ENCODE results near the gene OTUD7B.
"Not testable (repeated sequence)": the region's sequence is repeated elsewhere in the genome, so short reads cannot be mapped to it uniquely, and the experiment has no call there.

The OTUD7B gene

GRCh38 chr1:150055507-150055906 lies 45.0 kb upstream of the OTUD7B start:
- H3K4me1 ChIP-seq (ENCODE audit: control insufficient read depth, insufficient read depth, low read length); POLR2A ChIA-PET; H3K27ac ChIP-seq (ENCODE audit: extremely low read depth, low read depth, low read length); H3K9me3 ChIP-seq (ENCODE audit: control insufficient read depth, insufficient read depth, low read depth, low read length); H3K4me3 ChIP-seq (ENCODE audit: low read depth, low read length); H3K36me3 ChIP-seq (ENCODE audit: control insufficient read depth in 2 of 2, insufficient read depth in 1 of 2, low read length in 2 of 2): not testable (repeated sequence)
- TF ChIP-seq ZNF146 (tag by site-specific recombination; IDR thresholded peaks at IDR 0.05) (peak; percentile 96), ZNF580 (tag by site-specific recombination; IDR thresholded peaks at IDR 0.05) (peak; percentile 76; the same call in 1 of the 2 replicates)
- CTCF ChIA-PET: interaction anchor here (0.7 to 1.1 kb wide), 2 partner anchors 94 to 114 kb away, joined by 3 to 4 read pairs; no protein-coding TSS in a partner anchor

- Histone ChIP-seq H3K27ac (ENCODE audit: extremely low read depth, low read depth, low read length) (no peak overlapping the region), H3K4me1 (ENCODE audit: control insufficient read depth, insufficient read depth, low read length) (no peaks in the 10 kb centered on the region), H3K9me3 (ENCODE audit: control insufficient read depth, insufficient read depth, low read depth, low read length) (no peaks in the 10 kb centered on the region), H3K4me3 (ENCODE audit: low read depth, low read length) (no peak overlapping the region), H3K36me3 (ENCODE audit: control insufficient read depth in 2 of 2, insufficient read depth in 1 of 2, low read length in 2 of 2) (no peaks in the 10 kb centered on the region)
- CTCF ChIA-PET: interaction anchor here (0.7 to 1.7 kb wide), 4 partner anchors 29 to 114 kb away, joined by 3 to 11 read pairs (median 3); no protein-coding TSS in a partner anchor
- POLR2A ChIA-PET: no interaction called here
- TF ChIP-seq ZNF549 (tag by site-specific recombination; IDR thresholded peaks at IDR 0.05): no peak
- TF ChIP-seq SCRT2 (tag by site-specific recombination; IDR thresholded peaks at IDR 0.05): no peak
- no peak for TF ChIP-seq ZNF302 (tag by site-specific recombination; IDR thresholded peaks at IDR 0.05; ENCODE audit: low read depth)
- no peak for TF ChIP-seq SETDB1 (IDR thresholded peaks at IDR 0.05; ENCODE audit: insufficient read length, low read length)
- TF ChIP-seq AEBP2 (tag by site-specific recombination; IDR thresholded peaks at IDR 0.05; ENCODE audit: borderline replicate concordance): no peak
- TF ChIP-seq ZNF394 (tag by site-specific recombination; IDR thresholded peaks at IDR 0.05; ENCODE audit: borderline replicate concordance): no peak
- TF ChIP-seq CTCF (tag by site-specific recombination; IDR thresholded peaks at IDR 0.05): no peak
- TF ChIP-seq ZNF248 (tag by site-specific recombination; IDR thresholded peaks at IDR 0.05): no peak
- no peak for TF ChIP-seq ZBTB1 (tag by site-specific recombination; IDR thresholded peaks at IDR 0.05)
- no peak for TF ChIP-seq ZNF548 (tag by site-specific recombination; IDR thresholded peaks at IDR 0.05)
- no peak for TF ChIP-seq ZNF473 (tag by site-specific recombination; IDR thresholded peaks at IDR 0.05)
- TF ChIP-seq ZNF214 (tag by site-specific recombination; IDR thresholded peaks at IDR 0.05; ENCODE audit: borderline replicate concordance): no peak
- no peak for TF ChIP-seq PRDM6 (tag by site-specific recombination; IDR thresholded peaks at IDR 0.05)
- no peak for TF ChIP-seq SP3 (tag by site-specific recombination; IDR thresholded peaks at IDR 0.05)
- TF ChIP-seq ZNF335 (tag by site-specific recombination; conservative IDR thresholded peaks at IDR 0.05): no peak
- no peak for TF ChIP-seq IKZF3 (tag by site-specific recombination; IDR thresholded peaks at IDR 0.05)
- TF ChIP-seq ZNF146 (tag by site-specific recombination; IDR thresholded peaks at IDR 0.05): no peak
Observed at GRCh38 chr1:150053926-150054325, 43.4 kb upstream of the OTUD7B start.

GRCh38 chr1:150051905-150052412 lies 41.4 kb upstream of the OTUD7B start:
- H3K36me3 ChIP-seq (ENCODE audit: control insufficient read depth in 2 of 2, insufficient read depth in 1 of 2, low read length in 2 of 2); H3K4me1 ChIP-seq (ENCODE audit: control insufficient read depth, insufficient read depth, low read length); H3K27ac ChIP-seq (ENCODE audit: extremely low read depth, low read depth, low read length); H3K4me3 ChIP-seq (ENCODE audit: low read depth, low read length); POLR2A ChIA-PET; H3K9me3 ChIP-seq (ENCODE audit: control insufficient read depth, insufficient read depth, low read depth, low read length): not testable (repeated sequence)
- CTCF ChIA-PET: interaction anchor here (0.7 to 3.2 kb wide), 8 partner anchors 8 to 135 kb away, joined by 3 to 34 read pairs (median 5); partner anchors contain the start of gene VPS45
